Erythroblast (primary cell): ENCODE data around the gene OR10X1.

Experiments
- DNase-seq, 2 experiments: peaks; one replicate each; lab custom pipeline; 2025; lab: John Stamatoyannopoulos, UW
- GATA1 ChIP-seq: IDR thresholded peaks from 2 replicates; pipeline ENCODE4 v1.6.1; 2011; ENCODE audit warnings: low read depth, mild to moderate bottlenecking, control low read depth, low read length, moderate library complexity
- POLR2A ChIP-seq: IDR thresholded peaks from 2 replicates; pipeline ENCODE4 v1.6.1; 2011; ENCODE audit warnings: mild to moderate bottlenecking, low read length

The OR10X1 gene

GRCh38 chr1:158579733-158580132 lies at the start of gene OR10X1:
OR10X1 (minus strand) TSS chr1:158579899; CDS start chr1:158579899, 0 bp downstream.
- TF ChIP-seq POLR2A (no peak), GATA1 (no peak)
- DNase-seq = no peak

DNA sequence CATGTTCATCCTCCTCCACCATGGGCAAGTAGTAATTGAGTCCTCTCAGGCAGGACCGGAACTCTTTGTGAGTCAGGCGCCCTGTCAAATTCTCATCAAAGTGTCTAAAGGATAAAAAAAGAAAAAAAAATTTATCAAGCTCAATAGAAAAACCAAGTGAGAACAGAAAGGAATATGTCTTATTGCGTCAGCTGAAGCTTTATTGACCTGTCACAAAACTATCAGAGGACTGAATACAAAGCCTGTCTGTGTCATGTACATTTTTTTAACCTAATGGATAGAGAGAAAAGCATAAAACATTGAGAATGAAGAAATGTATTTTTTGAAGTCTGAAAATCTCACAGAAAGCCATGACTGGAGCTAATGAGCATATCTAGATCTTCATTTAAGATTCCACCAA lies 34.1 kb upstream of the OR10X1 start:
- TF ChIP-seq GATA1 = no peak
- TF ChIP-seq POLR2A = no peak
- DNase-seq = no peak

GRCh38 chr1:158611916-158612315 lies 32.2 kb upstream of the OR10X1 start:
- DNase-seq = no peak
- TF ChIP-seq GATA1 (no peak), POLR2A (no peak)

DNA sequence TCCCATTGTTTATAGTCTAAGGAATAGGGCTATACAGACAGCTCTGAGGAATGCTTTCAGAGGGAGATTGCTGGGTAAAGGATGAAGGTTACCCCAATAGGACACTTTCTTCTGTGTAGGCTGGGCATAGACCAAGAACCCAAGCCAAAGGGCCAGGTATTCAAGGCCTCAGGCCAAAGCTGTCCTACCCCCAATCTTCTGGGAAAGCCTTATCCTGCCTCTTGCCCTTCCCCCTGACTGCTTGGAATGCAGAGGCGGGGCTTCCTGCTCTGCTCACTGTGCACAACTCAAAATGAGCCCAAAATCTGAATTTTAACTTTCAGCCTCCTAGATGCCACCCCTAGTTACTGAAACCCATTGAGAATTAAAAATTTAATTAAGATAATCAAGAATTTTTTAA lies 27.6 kb upstream of the OR10X1 start:
- TF ChIP-seq GATA1 (no peak), POLR2A (peak; percentile 29)

GRCh38 chr1:158604968-158605367 lies 25.3 kb upstream of the OR10X1 start, which contains the start of gene OR10Z1:
OR10Z1 (plus strand) TSS chr1:158605268; CDS start chr1:158606439, 1,171 bp downstream.
- DNase-seq = no peak
- TF ChIP-seq GATA1 = no peak
- TF ChIP-seq POLR2A = no peak

More for the DNA sequence above, 27.6 kb upstream of the OR10X1 start:
- no peak for DNase-seq

- DNase-seq = no peak
- TF ChIP-seq POLR2A = no peak
- no peak for TF ChIP-seq GATA1
Measured at GRCh38 chr1:158600735-158601134, 21.0 kb upstream of the OR10X1 start.

- DNase-seq = no peak
- TF ChIP-seq GATA1 = no peak
- no peak for TF ChIP-seq POLR2A
Measured at GRCh38 chr1:158586942-158587341, 7.2 kb upstream of the OR10X1 start.

- DNase-seq = no peak
- no peak for TF ChIP-seq POLR2A
- no peak for TF ChIP-seq GATA1
Measured at GRCh38 chr1:158583962-158584361, 4.3 kb upstream of the OR10X1 start.

DNA sequence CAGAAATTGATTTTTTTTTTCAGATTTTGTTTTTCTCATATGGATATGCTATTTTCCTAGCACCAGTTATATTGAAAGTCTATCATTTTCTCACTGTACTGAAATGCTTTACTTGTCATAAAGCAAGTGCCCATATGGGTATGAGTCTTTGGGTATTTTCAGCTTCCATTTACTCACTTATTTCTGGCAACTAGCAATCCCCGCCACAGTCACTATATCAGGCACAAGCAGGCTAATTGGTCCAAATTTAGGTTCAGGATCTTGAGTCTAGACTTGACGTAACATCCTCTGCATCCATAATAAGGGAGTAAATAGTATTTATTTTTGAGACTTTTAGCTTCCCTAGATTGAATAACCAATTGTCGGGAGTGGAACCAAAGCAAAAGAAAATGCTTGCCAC lies 2.1 kb downstream of the OR10X1 start:
- TF ChIP-seq POLR2A = no peak
- TF ChIP-seq GATA1 = no peak
- no peak for DNase-seq

DNA sequence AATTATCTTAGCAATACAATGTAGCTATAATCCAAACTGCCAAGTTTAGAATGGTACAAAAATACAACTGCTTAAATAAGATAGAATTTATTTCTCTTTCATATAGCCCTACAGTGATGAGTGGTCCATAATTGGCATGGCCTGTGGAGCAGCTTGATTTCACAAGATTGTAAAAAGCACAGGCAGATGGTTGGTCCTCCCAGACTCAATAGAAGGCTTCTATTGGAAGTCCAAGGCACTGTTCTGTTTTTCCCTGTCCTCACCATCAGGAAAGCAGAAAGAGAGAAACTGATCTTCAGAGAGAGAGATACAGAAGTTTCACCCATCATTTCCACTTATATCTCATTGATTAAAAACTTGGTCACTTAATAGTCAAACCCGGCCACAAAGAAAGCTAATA lies 7.5 kb downstream of the OR10X1 start:
- DNase-seq = no peak
- no peak for TF ChIP-seq POLR2A
- no peak for TF ChIP-seq GATA1

DNA sequence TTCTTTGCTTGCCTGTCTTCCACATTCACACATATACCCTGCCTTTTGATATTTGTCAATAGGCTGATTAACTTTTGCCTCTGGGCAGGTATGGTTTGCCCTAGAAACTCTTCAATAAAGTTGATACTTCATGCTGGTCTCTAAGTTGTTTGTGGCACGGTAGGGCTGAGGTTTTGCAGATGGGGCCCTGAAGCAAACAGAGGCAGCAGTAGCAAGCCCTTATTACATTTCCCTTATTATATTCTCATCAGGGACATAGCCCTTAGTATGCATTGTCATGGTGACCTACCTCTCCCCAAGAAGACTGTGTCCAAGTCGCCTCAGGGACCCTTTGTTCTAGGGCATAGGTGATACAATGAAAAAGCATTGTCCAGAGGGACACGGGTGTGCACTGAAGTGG lies 9.2 kb downstream of the OR10X1 start, which contains the start of gene OR6P1:
TSS of gene OR6P1 (minus strand) at position 101 of the 400 bp plus-strand sequence. CDS start 6,976 bp downstream, outside the sequence.
- no peak for DNase-seq
- TF ChIP-seq GATA1 = no peak
- TF ChIP-seq POLR2A = no peak

DNA sequence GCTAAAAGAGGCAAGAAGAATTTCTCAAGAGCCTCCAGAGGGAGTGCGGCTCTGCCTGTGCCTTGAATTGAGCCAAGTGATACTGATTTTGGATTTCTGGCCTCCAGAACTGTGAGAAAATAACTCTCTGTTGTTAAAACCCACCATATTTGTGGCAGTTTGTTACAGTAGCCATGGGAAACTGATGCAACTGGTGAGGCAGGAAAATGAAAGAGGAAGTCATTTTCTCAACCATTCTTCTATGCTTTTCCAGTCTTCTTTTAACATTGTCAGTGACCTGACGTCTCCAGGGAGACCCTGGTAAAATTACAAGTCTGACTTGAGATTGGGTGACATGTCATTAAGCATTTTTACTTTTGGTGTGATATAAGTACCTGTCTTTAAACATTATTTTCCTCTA lies 15.1 kb downstream of the OR10X1 start:
- no peak for TF ChIP-seq POLR2A
- no peak for TF ChIP-seq GATA1

GRCh38 chr1:158563853-158564252 lies 15.8 kb downstream of the OR10X1 start:
- no peak for TF ChIP-seq POLR2A
- no peak for TF ChIP-seq GATA1
- DNase-seq = no peak

More for the DNA sequence above, 15.1 kb downstream of the OR10X1 start:
- no peak for DNase-seq

DNA sequence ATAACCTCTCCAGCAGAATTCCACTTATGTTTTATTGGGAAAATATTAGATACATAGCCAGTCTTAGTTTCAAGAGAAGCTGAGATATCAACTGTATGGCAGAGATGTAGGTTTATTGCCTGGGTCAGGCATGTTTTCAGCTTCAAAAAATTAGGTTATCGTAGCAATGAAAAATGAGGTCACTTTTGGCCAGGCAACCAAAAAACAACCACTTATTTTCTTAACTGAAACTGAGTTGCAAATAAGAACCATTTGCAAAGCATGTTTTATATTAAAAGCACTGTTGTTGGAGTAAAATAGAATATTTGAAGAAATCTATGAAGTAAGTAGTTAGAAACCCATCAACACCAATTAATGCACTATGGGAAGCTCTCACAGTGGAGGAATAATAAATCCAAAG lies 20.0 kb downstream of the OR10X1 start:
- TF ChIP-seq GATA1 (no peak), POLR2A (no peak)
- no peak for DNase-seq

DNA sequence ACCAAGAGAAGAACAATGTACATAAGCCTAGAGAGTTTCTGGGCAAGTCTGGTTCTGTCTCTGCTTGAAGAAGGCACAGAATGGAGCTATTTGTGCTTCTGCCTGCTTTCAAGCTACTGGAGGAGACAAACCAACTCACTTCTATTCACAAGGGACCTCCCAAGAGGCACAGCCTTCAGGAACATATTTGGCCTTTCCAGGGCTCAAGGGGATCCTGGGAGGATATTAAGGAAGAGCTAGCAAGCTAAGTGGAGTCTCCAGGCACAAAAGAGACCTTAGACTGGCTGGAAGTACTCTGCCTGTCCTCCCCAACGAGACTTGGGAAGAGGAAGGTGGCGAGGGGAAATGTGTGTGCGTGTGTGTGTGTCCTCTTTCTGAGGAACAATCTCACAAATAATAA lies 25.3 kb downstream of the OR10X1 start, which contains the start of gene OR6Y1:
TSS of gene OR6Y1 (minus strand) at position 54 of the 400 bp plus-strand sequence. CDS start 6,300 bp downstream, outside the sequence.
- no peak for DNase-seq
- TF ChIP-seq GATA1 = no peak
- no peak for TF ChIP-seq POLR2A
